Suprapubic skin (tissue), 3 donors: ENCODE data around the gene ANAPC15.

Source experiments
- CTCF ChIP-seq, 2 donors: fragments of 200-600 bp in 1 of 2; fragments of 450-650 bp in 1 of 2; sonication (generic) in 1 of 2; IDR thresholded peaks; one replicate each; pipeline ENCODE4 v1.5.1; 2016 to 2019; ENCODE audit warnings: antibody characterized with exemption in 2 of 2, mild to moderate bottlenecking in 1 of 2, moderate library complexity in 1 of 2
- POLR2A ChIP-seq, 2 donors: fragments of 450-650 bp; IDR thresholded peaks; one replicate each; pipeline ENCODE4 v1.6.1; 2017; ENCODE audit warnings: antibody characterized with exemption in 2 of 2, mild to moderate bottlenecking in 2 of 2, moderate library complexity in 2 of 2

DNA sequence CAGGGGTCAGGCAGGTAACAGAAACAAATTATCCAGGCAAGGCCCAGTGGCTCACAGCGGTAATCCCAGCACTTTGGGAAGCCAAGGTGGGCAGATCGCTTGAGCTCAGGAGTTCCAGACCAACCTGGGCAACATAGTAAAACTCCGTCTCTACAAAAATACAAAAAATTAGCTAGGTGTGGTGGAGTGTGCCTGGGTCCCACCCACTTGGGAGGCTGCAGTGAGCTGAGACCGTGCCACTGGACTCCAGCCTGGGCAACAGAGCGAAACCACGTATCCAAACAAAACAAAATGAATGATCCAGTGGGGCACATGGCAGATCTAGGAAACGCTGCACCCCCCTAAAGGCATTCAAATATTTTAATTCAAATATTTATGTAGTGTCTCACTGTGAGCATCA lies 42.0 kb downstream of the ANAPC15 start:
- TF ChIP-seq CTCF (IDR thresholded peaks at IDR 0.05) (no peak), POLR2A (IDR thresholded peaks at IDR 0.05) (no peak)
